NCI-H748 (cell line): ENCODE results near the gene SLC4A3.
"Not testable (repeated sequence)": the region's sequence is repeated elsewhere in the genome, so short reads cannot be mapped to it uniquely, and the experiment has no call there.

Experiments
- DNase-seq: peaks from one replicate; lab custom pipeline; 2025; ENCODE audit not compliant: unreplicated experiment; lab: John Stamatoyannopoulos, UW

The SLC4A3 gene

DNA sequence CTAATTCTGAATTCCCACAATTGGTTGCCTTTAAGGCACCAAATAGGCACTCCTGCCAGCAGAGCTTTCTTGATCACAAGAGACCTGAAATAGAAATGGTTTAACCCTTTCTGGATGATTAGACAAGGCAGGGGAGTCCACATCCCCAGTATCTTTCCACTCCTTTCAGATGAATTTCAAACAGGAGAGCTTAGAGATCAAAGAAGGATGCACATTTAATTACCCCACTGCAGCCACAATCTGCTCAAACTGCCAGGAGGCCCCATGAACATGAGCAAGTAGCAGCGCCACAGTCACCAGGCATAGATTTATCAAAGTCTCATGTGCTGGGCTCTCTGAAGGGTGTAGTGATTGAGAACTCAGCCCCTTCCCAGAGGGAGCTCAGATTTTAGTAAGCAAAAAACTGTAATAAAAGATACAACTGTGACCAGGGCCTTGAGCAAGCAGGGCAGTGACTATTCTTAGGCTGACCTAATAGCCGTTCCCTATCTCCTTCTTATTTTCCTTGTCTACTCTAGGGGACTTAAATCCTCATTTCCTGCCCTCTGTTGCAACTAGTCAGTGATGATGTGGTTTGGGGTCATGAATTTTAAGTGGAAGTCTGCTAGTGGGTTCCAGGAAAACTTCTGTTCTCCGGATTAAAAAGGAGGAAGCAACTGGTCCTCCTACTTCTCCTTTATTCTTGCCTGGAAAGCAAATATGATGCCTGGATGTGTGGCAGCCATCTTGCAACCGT lies 53.7 kb downstream of the SLC4A3 start:
- DNase-seq, result no peak

GRCh38 chr2:219681694-219682300 lies 54.4 kb downstream of the SLC4A3 start:
- no peak for DNase-seq

DNA sequence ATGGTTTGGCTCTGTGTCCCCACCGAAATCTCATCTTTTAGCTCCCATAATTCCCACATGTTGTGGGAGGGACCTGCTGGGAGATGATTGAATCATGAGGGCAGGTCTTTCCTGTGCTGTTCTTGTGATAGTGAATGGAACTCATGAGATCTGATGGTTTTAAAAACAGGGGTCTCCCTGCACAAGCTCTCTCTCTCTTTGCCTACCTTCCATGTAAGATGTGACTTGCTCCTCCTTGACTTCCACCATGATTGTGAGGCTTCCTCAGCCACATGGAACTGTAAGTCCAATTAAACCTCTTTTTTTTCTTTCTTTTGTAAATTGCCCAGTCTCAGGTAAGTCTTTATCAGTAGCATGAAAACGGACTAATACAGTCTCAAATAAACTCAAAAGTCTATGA lies 56.0 kb downstream of the SLC4A3 start:
- DNase-seq, result not testable (repeated sequence)

DNA sequence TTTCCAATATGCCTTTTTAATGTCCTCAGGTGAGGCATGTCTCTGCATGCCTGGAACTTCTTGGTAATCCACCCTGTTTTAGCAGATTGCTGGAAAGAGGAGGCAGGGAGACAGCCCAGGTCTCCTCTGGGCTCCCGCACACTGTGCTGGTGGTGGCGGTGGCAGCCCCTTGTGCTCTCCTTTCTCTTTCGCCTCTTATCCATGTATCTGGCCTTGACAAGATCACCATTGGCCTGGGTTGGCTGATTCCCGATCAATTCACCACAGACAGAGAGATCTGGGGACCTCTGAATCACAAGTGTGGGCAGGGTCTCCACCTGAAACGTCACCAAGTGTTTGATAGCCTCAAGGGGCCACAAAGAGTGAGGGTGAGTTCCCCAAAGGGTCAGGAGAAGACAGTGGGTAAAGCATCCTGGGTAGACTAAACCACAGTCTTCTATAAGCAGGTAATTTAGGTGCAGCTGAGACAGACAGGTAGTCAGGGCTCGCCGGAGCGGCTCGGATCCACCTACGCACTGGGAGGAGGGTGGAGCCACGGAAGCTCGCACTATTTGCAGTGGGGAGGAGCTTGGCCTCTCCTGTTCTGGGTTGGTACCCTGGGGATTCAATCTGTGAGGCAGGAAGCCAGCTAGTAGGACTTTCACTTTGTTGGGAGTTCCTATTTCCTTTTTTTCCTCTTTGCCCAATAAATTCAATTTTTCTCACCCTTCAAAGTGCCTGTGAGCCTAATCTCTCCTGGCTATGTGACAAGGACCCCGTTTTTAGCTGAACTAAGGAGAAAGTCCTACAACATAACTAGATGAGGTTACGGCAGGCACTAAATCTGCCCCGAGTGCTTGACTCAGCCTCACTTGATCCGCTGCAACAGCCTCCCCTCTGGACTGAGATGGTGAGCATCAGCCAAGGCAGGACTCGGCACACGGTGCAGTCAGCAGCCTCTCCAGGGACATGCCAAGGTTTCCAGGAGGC lies 57.6 kb downstream of the SLC4A3 start:
- peak; percentile 90 for DNase-seq

DNA sequence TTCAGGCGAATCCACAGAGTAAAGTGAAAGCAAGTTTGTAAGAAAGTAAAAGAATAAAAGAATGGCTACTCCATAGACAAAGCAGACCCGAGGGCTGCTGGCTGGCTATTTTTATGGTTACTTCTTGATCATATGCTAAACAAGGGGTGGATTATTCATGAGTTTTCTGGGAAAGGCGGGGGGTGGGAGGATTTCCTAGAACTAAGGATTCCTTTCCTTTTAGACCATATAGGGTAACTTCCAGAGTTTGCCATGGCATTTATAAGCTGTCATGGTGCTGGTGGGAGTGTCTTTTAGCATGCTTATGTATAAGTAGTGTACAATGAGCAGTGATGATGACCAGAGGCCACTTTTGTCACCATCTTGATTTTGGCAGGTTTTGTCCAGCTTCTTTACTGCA lies 59.8 kb downstream of the SLC4A3 start:
- no peak for DNase-seq

- DNase-seq, result peak; percentile 24
Measured at GRCh38 chr2:219687882-219688559, 60.6 kb downstream of the SLC4A3 start.

DNA sequence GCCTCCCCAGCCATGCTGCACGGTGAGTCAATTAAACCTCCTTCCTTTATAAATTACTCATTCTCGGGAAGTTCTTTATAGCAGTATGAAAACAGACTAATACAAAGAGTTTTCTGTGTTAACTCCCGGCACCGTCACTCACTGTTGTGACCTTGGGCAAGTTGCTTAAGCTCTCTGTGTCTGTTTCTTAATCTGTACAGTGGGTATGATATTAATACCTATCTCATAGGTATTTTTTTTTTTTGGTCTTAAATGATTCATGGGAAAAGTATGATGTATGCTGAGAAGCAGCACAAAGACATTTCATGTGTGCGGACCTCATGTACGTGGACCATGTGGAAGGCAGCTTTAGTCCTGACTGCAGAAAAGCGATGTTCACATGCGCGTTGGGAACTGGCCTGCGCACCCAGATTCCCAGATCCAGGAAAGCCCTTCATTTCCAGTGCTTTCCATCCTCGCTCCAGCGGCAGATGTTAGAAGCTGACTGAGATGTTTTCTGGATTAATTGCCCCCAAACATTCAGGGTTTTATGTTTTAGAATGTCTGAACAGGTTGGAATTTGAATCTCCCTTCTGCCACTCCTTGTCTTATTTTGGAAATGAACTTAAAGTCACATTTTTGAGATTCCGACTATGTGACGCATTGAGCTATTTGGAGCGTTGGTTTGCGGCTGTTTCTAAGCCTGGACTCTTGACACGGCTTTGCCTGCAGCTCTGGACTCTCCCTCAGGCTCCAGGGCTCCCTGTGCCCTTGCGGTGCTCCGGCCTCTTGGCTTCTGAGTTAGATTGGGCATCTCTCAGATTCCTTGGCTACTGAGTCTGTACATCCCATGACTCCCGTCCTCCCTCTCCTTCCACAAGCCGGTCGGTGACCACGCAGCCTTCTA lies 61.4 kb downstream of the SLC4A3 start:
- DNase-seq, result no peak

GRCh38 chr2:219689676-219690628 lies 62.5 kb downstream of the SLC4A3 start:
- peak; percentile 64 for DNase-seq

DNA sequence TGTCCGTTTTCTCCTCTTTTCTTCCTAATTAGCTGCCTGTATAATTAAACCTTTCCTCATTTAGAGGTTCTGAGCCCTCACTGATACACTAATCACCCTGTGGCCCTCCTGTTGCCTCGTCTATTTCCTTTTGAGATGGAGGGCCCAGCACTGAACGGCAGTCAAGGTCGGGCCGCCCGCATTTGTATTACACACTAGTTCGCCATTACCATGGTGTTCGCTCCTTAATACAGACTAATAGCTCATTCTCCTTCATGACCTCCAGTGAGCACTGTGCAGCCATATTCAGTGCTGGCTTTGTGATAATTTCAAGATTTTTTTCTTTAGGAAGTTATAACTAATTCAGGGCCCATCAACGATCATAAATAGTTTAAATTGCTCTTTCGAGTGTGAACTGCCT lies 64.1 kb downstream of the SLC4A3 start:
- no peak for DNase-seq
